Esophagus squamous epithelium (tissue), 5 donors: ENCODE data around the gene KIF26A. TPM values are rescaled to one million over a fixed set of nuclear protein-coding genes. Genes with fewer than 3 reads are reported as not detected.

ENCODE experiments used
- DNase-seq: peaks from one replicate; lab custom pipeline; 2025; lab: John Stamatoyannopoulos, UW
- H3K27ac ChIP-seq, 4 donors: fragments of 200-600 bp; sonication (generic); one replicate each; pipeline ENCODE4 v1.5.1; 2016 to 2019; ENCODE audit warnings: mild to moderate bottlenecking in 1 of 4
- H3K27me3 ChIP-seq, 4 donors: fragments of 200-600 bp; sonication (generic); 1 replicate in 3 of 4; 2 replicates in 1 of 4; pipeline versions ENCODE4 v1.5.1 to v1.6.0; 2017 to 2021; ENCODE audit warnings: antibody characterized with exemption in 1 of 4
- H3K36me3 ChIP-seq, 3 donors: fragments of 200-600 bp; sonication (generic); one replicate each; pipeline ENCODE4 v1.5.1; 2016 to 2019
- H3K4me1 ChIP-seq, 3 donors: fragments of 200-600 bp; sonication (generic); one replicate each; pipeline ENCODE4 v1.5.1; 2017 to 2019
- H3K4me3 ChIP-seq, 4 donors: fragments of 200-600 bp; sonication (generic); 1 replicate in 3 of 4; 2 replicates in 1 of 4; pipeline ENCODE4 v1.5.1; 2016 to 2019; ENCODE audit warnings: mild to moderate bottlenecking in 2 of 4, moderate library complexity in 1 of 4
- H3K9me3 ChIP-seq, 3 donors: fragments of 200-600 bp; sonication (generic); one replicate each; pipeline ENCODE4 v1.5.1; 2016 to 2019
- CTCF ChIP-seq, 6 experiments: fragments of 450-650 bp in 4 of 6; fragments of 200-600 bp in 2 of 6; sonication (generic) in 2 of 6; IDR thresholded peaks; one replicate each; pipeline ENCODE4 v1.5.1; 2016 to 2019; ENCODE audit warnings: antibody characterized with exemption in 6 of 6, mild to moderate bottlenecking in 4 of 6, moderate library complexity in 4 of 6
- POLR2A ChIP-seq, 4 donors: fragments of 450-650 bp; IDR thresholded peaks; one replicate each; pipeline ENCODE4 v1.6.1; 2017; ENCODE audit warnings: antibody characterized with exemption in 4 of 4, mild to moderate bottlenecking in 4 of 4, moderate library complexity in 3 of 4
- WGBS, 2 donors: methylation state at CpG; one replicate each; pipeline ENCODE4 v1.1.5; 2018; 5-methylcytosine and 5-hydroxymethylcytosine counted together
- intact Hi-C: fragments of 100-400 bp; cut with DNase I; formaldehyde crosslinking; loops from one replicate; pipeline ENCODE4 v1.15.0; 2022
- total RNA-seq, 4 donors: library from RNA; depleted of rRNA; stranded (reverse); fragments of >200 nt; gene quantifications; one replicate each; pipeline ENCODE4 v1.1.0, GENCODE V29; 2016
- donor health status: DM: yes; HTN: yes; CAD: no.

Gene KIF26A
- total RNA-seq, 4 donors from 2014 or later = 0.80 to 2.7 (median 0.96) TPM

GRCh38 chr14:104095426-104096310, 42.7 kb upstream of the KIF26A start:
- no peak for DNase-seq

GRCh38 chr14:104096318-104096717, 42.1 kb upstream of the KIF26A start:
- Histone ChIP-seq H3K27ac (no peak overlapping the region), H3K4me3 (no peak overlapping the region), H3K36me3 (no peaks in the 10 kb centered on the region), H3K4me1 (peaks cover 17 to 52% (median 30%) of the 10 kb centered on the region in 3 donors), H3K9me3 (no peaks in the 10 kb centered on the region), H3K27me3 (peaks cover 0 to 47% (median 0%) of the 10 kb centered on the region in 4 donors)
- TF ChIP-seq POLR2A (IDR thresholded peaks at IDR 0.05) = no peak
- TF ChIP-seq CTCF (IDR thresholded peaks at IDR 0.05) = no peak
- intact Hi-C loops = no loop called here
- WGBS, 2 donors = 47 to 84% methylated on average over 3 to 5 of the region's 14 CpGs
- DNase-seq = no peak

More at GRCh38 chr14:104095426-104096310, 42.7 kb upstream of the KIF26A start:
- no peak for TF ChIP-seq CTCF (IDR thresholded peaks at IDR 0.05)
- no peak for TF ChIP-seq POLR2A (IDR thresholded peaks at IDR 0.05)
- 85% methylated on average over 10 of the region's 31 CpGs; no CpG with 5 or more reads in 1 of the 2 donors for WGBS, 2 donors
- H3K4me1 ChIP-seq = peaks cover 14 to 45% (median 25%) of the 10 kb centered on the region in 3 donors
- no peak overlapping the region for H3K4me3 ChIP-seq
- no peak overlapping the region for H3K27ac ChIP-seq
- no peaks in the 10 kb centered on the region for H3K9me3 ChIP-seq
- intact Hi-C loops = no loop called here
- H3K36me3 ChIP-seq = no peaks in the 10 kb centered on the region
- H3K27me3 ChIP-seq = peaks cover 0 to 53% (median 0%) of the 10 kb centered on the region in 4 donors

GRCh38 chr14:104096751-104097700, 41.4 kb upstream of the KIF26A start:
- Histone ChIP-seq H3K9me3 (no peaks in the 10 kb centered on the region), H3K4me1 (peaks cover 23 to 59% (median 36%) of the 10 kb centered on the region in 3 donors), H3K27me3 (peaks cover 0 to 41% (median 0%) of the 10 kb centered on the region in 4 donors), H3K36me3 (no peaks in the 10 kb centered on the region), H3K27ac (no peak overlapping the region), H3K4me3 (no peak overlapping the region)
- WGBS, 2 donors = 63 to 77% methylated on average over 5 to 11 of the region's 25 CpGs
- TF ChIP-seq CTCF (IDR thresholded peaks at IDR 0.05) = peak in 2 of 6 experiments; percentile 11 to 38
- no peak for TF ChIP-seq POLR2A (IDR thresholded peaks at IDR 0.05)
- intact Hi-C loops = no loop called here
- no peak for DNase-seq

GRCh38 chr14:104098272-104099095, 39.9 kb upstream of the KIF26A start:
- H3K27me3 ChIP-seq = peaks cover 0 to 26% (median 0%) of the 10 kb centered on the region in 4 donors
- H3K36me3 ChIP-seq = no peaks in the 10 kb centered on the region
- H3K4me1 ChIP-seq = peaks cover 23 to 69% (median 36%) of the 10 kb centered on the region in 3 donors
- DNase-seq = no peak
- intact Hi-C loops = no loop called here
- H3K27ac ChIP-seq = peak overlapping the region in 2 of 4 donors; percentile 77 to 90
- no peak overlapping the region for H3K4me3 ChIP-seq
- no peaks in the 10 kb centered on the region for H3K9me3 ChIP-seq
- 63 to 71% methylated on average over 9 to 13 of the region's 25 CpGs for WGBS, 2 donors
- TF ChIP-seq CTCF (IDR thresholded peaks at IDR 0.05) (no peak), POLR2A (IDR thresholded peaks at IDR 0.05) (no peak)
